Chondrocyte (in vitro differentiated cells): ENCODE results near the gene SPN. TPM values are rescaled to one million over a fixed set of nuclear protein-coding genes. Genes with fewer than 3 reads are reported as not detected.

Experiments used
- DNase-seq: peaks from one replicate; pipeline ENCODE4 v3.0.0; 2021; ENCODE audit warnings: mixed read lengths, low spot score
- H3K27ac Mint-ChIP-seq: one replicate; pipeline ENCODE4 v1.8.0; 2021; ENCODE audit warnings: mild to moderate bottlenecking, moderate library complexity, mixed read lengths; ENCODE audit not compliant: unreplicated experiment
- H3K27me3 Mint-ChIP-seq: 2 replicates; pipeline ENCODE4 v1.8.0; 2021; ENCODE audit warnings: low read depth, mixed read lengths
- H3K36me3 Mint-ChIP-seq: 2 replicates; pipeline ENCODE4 v1.8.0; 2021; ENCODE audit warnings: low read depth, mixed read lengths
- H3K4me1 Mint-ChIP-seq: 2 replicates; pipeline ENCODE4 v1.8.0; 2021; ENCODE audit warnings: low read depth, mild to moderate bottlenecking, mixed read lengths
- H3K4me3 Mint-ChIP-seq: one replicate; pipeline ENCODE4 v1.8.0; 2021; ENCODE audit warnings: mild to moderate bottlenecking, moderate library complexity, mixed read lengths; ENCODE audit not compliant: unreplicated experiment
- H3K9me3 Mint-ChIP-seq: 2 replicates; pipeline ENCODE4 v1.8.0; 2021; ENCODE audit warnings: low read depth, mixed read lengths
- total RNA-seq: library from RNA; stranded (reverse); gene quantifications from 3 replicates; pipeline ENCODE4 v1.2.1, GENCODE V29; 2021
- TF ChIP-seq, protein P1 (sequence below): fragments of 200-600 bp; sonication (generic); IDR thresholded peaks from 2 replicates; pipeline ENCODE4 v1.5.0; 2021; ENCODE audit warnings: antibody characterized with exemption, mild to moderate bottlenecking, moderate library complexity

SPN gene
- total RNA-seq, 1 donor from 2014 or later, result not detected

DNA sequence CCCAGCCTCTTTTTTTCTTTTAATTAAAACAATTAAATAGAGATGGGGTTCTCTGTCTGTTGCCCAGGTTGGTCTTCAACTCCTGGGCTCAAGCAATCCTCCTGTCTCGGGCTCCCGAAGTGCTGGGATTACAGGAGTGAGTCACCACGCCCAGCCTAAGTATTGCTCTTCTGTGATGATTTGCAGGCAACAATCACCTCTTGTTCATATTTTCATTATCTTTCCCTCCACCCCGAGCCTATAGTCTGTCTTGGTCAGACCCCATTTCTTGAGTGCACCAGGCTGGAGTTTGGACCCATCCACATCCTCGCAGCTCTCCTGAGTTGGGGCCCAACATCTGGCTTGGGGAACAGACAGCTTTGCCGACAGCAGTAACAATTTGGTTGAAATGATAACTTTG lies 4.3 kb upstream of the SPN start:
- Mint-ChIP-seq H3K4me3 (no peak overlapping the region), H3K9me3 (no peaks in the 10 kb centered on the region), H3K4me1 (no peaks in the 10 kb centered on the region), H3K27ac (no peak overlapping the region), H3K36me3 (no peaks in the 10 kb centered on the region), H3K27me3 (peaks cover 4% of the 10 kb centered on the region)
- DNase-seq, result no peak
- TF ChIP-seq, protein P1, sequence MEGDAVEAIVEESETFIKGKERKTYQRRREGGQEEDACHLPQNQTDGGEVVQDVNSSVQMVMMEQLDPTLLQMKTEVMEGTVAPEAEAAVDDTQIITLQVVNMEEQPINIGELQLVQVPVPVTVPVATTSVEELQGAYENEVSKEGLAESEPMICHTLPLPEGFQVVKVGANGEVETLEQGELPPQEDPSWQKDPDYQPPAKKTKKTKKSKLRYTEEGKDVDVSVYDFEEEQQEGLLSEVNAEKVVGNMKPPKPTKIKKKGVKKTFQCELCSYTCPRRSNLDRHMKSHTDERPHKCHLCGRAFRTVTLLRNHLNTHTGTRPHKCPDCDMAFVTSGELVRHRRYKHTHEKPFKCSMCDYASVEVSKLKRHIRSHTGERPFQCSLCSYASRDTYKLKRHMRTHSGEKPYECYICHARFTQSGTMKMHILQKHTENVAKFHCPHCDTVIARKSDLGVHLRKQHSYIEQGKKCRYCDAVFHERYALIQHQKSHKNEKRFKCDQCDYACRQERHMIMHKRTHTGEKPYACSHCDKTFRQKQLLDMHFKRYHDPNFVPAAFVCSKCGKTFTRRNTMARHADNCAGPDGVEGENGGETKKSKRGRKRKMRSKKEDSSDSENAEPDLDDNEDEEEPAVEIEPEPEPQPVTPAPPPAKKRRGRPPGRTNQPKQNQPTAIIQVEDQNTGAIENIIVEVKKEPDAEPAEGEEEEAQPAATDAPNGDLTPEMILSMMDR, result no peak

- Mint-ChIP-seq H3K27ac (no peak overlapping the region), H3K4me3 (no peak overlapping the region), H3K27me3 (no peaks in the 10 kb centered on the region), H3K36me3 (no peaks in the 10 kb centered on the region), H3K4me1 (peaks cover 6% of the 10 kb centered on the region), H3K9me3 (no peaks in the 10 kb centered on the region)
- TF ChIP-seq, protein P1, result no peak
- no peak for DNase-seq
These were observed 883 bp upstream of the SPN start for GRCh38 chr16:29662000-29662728.

GRCh38 chr16:29662729-29663015 lies 375 bp upstream of the SPN start:
- H3K9me3 Mint-ChIP-seq, result no peaks in the 10 kb centered on the region
- peaks cover 6% of the 10 kb centered on the region for H3K4me1 Mint-ChIP-seq
- TF ChIP-seq, protein P1, result no peak
- no peak overlapping the region for H3K4me3 Mint-ChIP-seq
- H3K27me3 Mint-ChIP-seq, result no peaks in the 10 kb centered on the region
- no peak overlapping the region for H3K27ac Mint-ChIP-seq
- H3K36me3 Mint-ChIP-seq, result no peaks in the 10 kb centered on the region
- no peak for DNase-seq

GRCh38 chr16:29663807-29664090 lies 702 bp downstream of the SPN start:
- TF ChIP-seq, protein P1, result no peak
- Mint-ChIP-seq H3K4me1 (peaks cover 6% of the 10 kb centered on the region), H3K27me3 (no peaks in the 10 kb centered on the region), H3K4me3 (no peak overlapping the region), H3K27ac (no peak overlapping the region), H3K36me3 (no peaks in the 10 kb centered on the region), H3K9me3 (no peaks in the 10 kb centered on the region)
- DNase-seq, result no peak

DNA sequence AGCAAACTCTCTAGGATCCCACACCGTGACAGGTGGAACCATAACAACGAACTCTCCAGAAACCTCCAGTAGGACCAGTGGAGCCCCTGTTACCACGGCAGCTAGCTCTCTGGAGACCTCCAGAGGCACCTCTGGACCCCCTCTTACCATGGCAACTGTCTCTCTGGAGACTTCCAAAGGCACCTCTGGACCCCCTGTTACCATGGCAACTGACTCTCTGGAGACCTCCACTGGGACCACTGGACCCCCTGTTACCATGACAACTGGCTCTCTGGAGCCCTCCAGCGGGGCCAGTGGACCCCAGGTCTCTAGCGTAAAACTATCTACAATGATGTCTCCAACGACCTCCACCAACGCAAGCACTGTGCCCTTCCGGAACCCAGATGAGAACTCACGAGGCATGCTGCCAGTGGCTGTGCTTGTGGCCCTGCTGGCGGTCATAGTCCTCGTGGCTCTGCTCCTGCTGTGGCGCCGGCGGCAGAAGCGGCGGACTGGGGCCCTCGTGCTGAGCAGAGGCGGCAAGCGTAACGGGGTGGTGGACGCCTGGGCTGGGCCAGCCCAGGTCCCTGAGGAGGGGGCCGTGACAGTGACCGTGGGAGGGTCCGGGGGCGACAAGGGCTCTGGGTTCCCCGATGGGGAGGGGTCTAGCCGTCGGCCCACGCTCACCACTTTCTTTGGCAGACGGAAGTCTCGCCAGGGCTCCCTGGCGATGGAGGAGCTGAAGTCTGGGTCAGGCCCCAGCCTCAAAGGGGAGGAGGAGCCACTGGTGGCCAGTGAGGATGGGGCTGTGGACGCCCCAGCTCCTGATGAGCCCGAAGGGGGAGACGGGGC lies 1.3 kb downstream of the SPN start:
- no peak overlapping the region for H3K27ac Mint-ChIP-seq
- TF ChIP-seq, protein P1, result no peak
- H3K27me3 Mint-ChIP-seq, result no peaks in the 10 kb centered on the region
- H3K4me1 Mint-ChIP-seq, result peaks cover 6% of the 10 kb centered on the region
- DNase-seq, result no peak
- no peak overlapping the region for H3K4me3 Mint-ChIP-seq
- no peaks in the 10 kb centered on the region for H3K9me3 Mint-ChIP-seq
- H3K36me3 Mint-ChIP-seq, result no peaks in the 10 kb centered on the region
